ENCODE measurements around the gene SHISAL1. TPM values are rescaled to one million over a fixed set of nuclear protein-coding genes. Genes with fewer than 3 reads are reported as not detected.

SHISAL1 gene
- total RNA-seq, 1 experiment from 2014 or later, result 2.9 TPM

- H3K18ac ChIP-seq (ENCODE audit: insufficient read length, low read depth, low read length), result no peak overlapping the region
- H3K4me1 Mint-ChIP-seq, result peaks cover 0 to 4% of the 10 kb centered on the region in 2 experiments; a peak in 2 of 4 replicates
- TF ChIP-seq CTCF (conservative IDR thresholded peaks at IDR 0.05), result no peak
- H3T11ph ChIP-seq (ENCODE audit: low read length), result no peak overlapping the region
- H4K5ac ChIP-seq (ENCODE audit: insufficient read length, low read depth, low read length), result no peak overlapping the region
- H2BK12ac ChIP-seq (ENCODE audit: insufficient read length, low read depth, low read length), result no peak overlapping the region
- H4K91ac ChIP-seq (ENCODE audit: insufficient read length, low read depth, low read length), result no peak overlapping the region
- H3K23ac ChIP-seq (ENCODE audit: insufficient read length, low read depth, low read length), result no peak overlapping the region
- no peaks in the 10 kb centered on the region for H3K27me3 ChIP-seq (ENCODE audit: insufficient read depth, low read length)
- H3K27ac ChIP-seq (ENCODE audit: insufficient read length, low read depth, low read length), result no peak overlapping the region
- no peaks in the 10 kb centered on the region for H3K4me1 ChIP-seq (ENCODE audit: insufficient read depth, low read length)
- no peak overlapping the region for H2BK5ac ChIP-seq (ENCODE audit: insufficient read length, low read length)
- no peak overlapping the region for H4K8ac ChIP-seq (replicated peaks; ENCODE audit: insufficient read length, low read depth, low read length)
- no peaks in the 10 kb centered on the region for H4K20me1 ChIP-seq (ENCODE audit: control insufficient read depth, insufficient read depth, insufficient read length)
- H3K27me3 Mint-ChIP-seq (ENCODE audit: low read depth), result peaks cover 11% of the 10 kb centered on the region
- H3K14ac ChIP-seq (ENCODE audit: insufficient read depth, low read length), result no peak overlapping the region
- no peak overlapping the region for H3K56ac ChIP-seq (ENCODE audit: insufficient read length, low read depth, low read length)
- peaks cover 0 to 14% of the 10 kb centered on the region in 2 experiments; a peak in 3 of 5 replicates for H3K9me3 Mint-ChIP-seq
- no peak overlapping the region for H3K4me3 Mint-ChIP-seq
- no peak overlapping the region for H3K4me2 ChIP-seq (ENCODE audit: insufficient read depth, insufficient read length, low read length)
- no peaks in the 10 kb centered on the region for H3K23me2 ChIP-seq (ENCODE audit: insufficient read length, low read depth, low read length, poor library complexity, severe bottlenecking)
- H3K4ac ChIP-seq (ENCODE audit: low read depth, low read length), result no peak overlapping the region
- no CpG with 5 or more reads among the region's 6 CpGs for WGBS (ENCODE audit: extremely low coverage, insufficient read length, low lambda C conversion rate)
- no peak overlapping the region for H3K9ac ChIP-seq (ENCODE audit: extremely low read depth, insufficient read length, low read length)
- H2AFZ ChIP-seq (ENCODE audit: low read length), result no peak overlapping the region
- peaks cover 0 to 3% (median 0%) of the 10 kb centered on the region in 3 experiments; a peak in 2 of 7 replicates for H3K36me3 Mint-ChIP-seq (ENCODE audit: insufficient read depth in 1 of 3, low read depth in 3 of 3)
- DNase-seq, result peak; percentile 11
- no peak overlapping the region for H2BK15ac ChIP-seq (ENCODE audit: low read depth, low read length)
- H2BK120ac ChIP-seq (ENCODE audit: low read depth, low read length, poor library complexity, severe bottlenecking), result no peak overlapping the region
- H3K79me1 ChIP-seq (ENCODE audit: insufficient read depth, low read depth, low read length, poor library complexity, severe bottlenecking), result no peaks in the 10 kb centered on the region
- H2AK5ac ChIP-seq (ENCODE audit: insufficient read length, low read length), result no peak overlapping the region
- H3K9me3 ChIP-seq (ENCODE audit: control insufficient read depth, low read depth, low read length), result no peaks in the 10 kb centered on the region
- no peak overlapping the region for H3K27ac Mint-ChIP-seq
- H2BK20ac ChIP-seq (ENCODE audit: low read depth, low read length, poor library complexity, severe bottlenecking), result no peak overlapping the region
- no peaks in the 10 kb centered on the region for H3K79me2 ChIP-seq (ENCODE audit: insufficient read depth, low read length)
Observed at GRCh38 chr22:44211256-44211945, 101.3 kb downstream of the SHISAL1 start.
